Activated CD4-positive, alpha-beta T cell treated with anti-CD3 and anti-CD28 coated beads for 36 hours (primary cell): ENCODE results near the gene OGG1. TPM values are rescaled to one million over a fixed set of nuclear protein-coding genes. Genes with fewer than 3 reads are reported as not detected.
A peak's percentile ranks its signal among the peaks of the same experiment; 100 is the strongest.

Source experiments
- ATAC-seq: fragments of 200-7000 bp; cut with Tn5 transposase; one replicate; pipeline ENCODE4 v1.10.0; 2021; ENCODE audit warnings: mild to moderate bottlenecking, moderate library complexity
- CTCF ChIA-PET: fragments of 350-600 bp; sonication (Branson Sonifier 250); formaldehyde crosslinking; loops from one replicate; lab custom pipeline; 2021; ENCODE audit warnings: antibody characterized with exemption; lab: Charles Lee
- POLR2A ChIA-PET: fragments of 350-600 bp; sonication (Branson Sonifier 250); formaldehyde crosslinking; loops from one replicate; lab custom pipeline; 2021; ENCODE audit warnings: antibody characterized with exemption, inconsistent platforms; lab: Charles Lee
- DNase-seq: peaks from one replicate; pipeline ENCODE4 v3.0.0-alpha.2; 2020
- H3K27ac Mint-ChIP-seq: one replicate; pipeline ENCODE4 v1.8.0; 2021; ENCODE audit warnings: mixed read lengths
- H3K27me3 Mint-ChIP-seq: one replicate; pipeline ENCODE4 v1.8.0; 2021; ENCODE audit warnings: mixed read lengths
- H3K36me3 Mint-ChIP-seq: one replicate; pipeline ENCODE4 v1.8.0; 2021; ENCODE audit warnings: low read depth, mixed read lengths
- H3K4me1 Mint-ChIP-seq: one replicate; pipeline ENCODE4 v1.8.0; 2021; ENCODE audit warnings: mixed read lengths
- H3K4me3 Mint-ChIP-seq: one replicate; pipeline ENCODE4 v1.8.0; 2021; ENCODE audit warnings: mild to moderate bottlenecking, moderate library complexity, mixed read lengths
- H3K9me3 Mint-ChIP-seq: one replicate; pipeline ENCODE4 v1.8.0; 2021; ENCODE audit warnings: low read depth, mixed read lengths
- intact Hi-C, 2 experiments: fragments of 100-400 bp; cut with DNase I in 1 of 2; cut with micrococcal nuclease in 1 of 2; formaldehyde crosslinking; loops; one replicate each; pipeline versions ENCODE4 v1.14.2 to v1.15.1; 2022 to 2024; cut with DNase I, micrococcal nuclease
- total RNA-seq, 2 experiments: library from RNA; stranded (reverse); gene quantifications; one replicate each; pipeline ENCODE4 v1.2.3, GENCODE V29; 2021

OGG1 gene
- total RNA-seq, 2 experiments from 2014 or later: 36.4 to 61.6 TPM

DNA sequence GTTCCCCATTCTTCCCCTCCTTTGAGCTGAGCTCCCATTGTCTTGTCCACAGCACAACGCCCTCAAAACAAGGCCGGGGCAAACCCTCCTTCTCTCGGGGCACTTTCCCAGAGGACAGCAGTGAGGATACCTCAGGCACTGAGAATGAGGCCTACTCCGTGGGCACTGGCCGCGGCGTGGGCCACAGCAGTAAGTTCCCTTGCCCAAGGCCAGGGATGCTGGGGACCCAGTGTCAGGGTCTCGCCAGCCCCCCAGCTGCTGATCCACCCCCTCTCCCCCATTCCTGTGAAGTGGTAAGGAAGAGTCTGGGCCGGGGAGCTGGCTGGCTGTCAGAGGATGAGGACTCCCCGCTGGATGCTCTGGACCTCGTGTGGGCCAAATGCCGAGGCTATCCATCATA is 4.2 kb upstream of the OGG1 start:
- Mint-ChIP-seq H3K27me3 (no peaks in the 10 kb centered on the region), H3K27ac (no peak overlapping the region), H3K36me3 (peaks cover 70% of the 10 kb centered on the region), H3K4me3 (no peak overlapping the region), H3K9me3 (no peaks in the 10 kb centered on the region), H3K4me1 (peaks cover 20% of the 10 kb centered on the region)
- DNase-seq: no peak
- POLR2A ChIA-PET: no interaction called here
- no peak for ATAC-seq
- intact Hi-C loops: no loop called here
- CTCF ChIA-PET: interaction anchor here (0.6 kb wide), 1 partner anchor 30 kb away, joined by 5 read pairs; no protein-coding TSS in a partner anchor

DNA sequence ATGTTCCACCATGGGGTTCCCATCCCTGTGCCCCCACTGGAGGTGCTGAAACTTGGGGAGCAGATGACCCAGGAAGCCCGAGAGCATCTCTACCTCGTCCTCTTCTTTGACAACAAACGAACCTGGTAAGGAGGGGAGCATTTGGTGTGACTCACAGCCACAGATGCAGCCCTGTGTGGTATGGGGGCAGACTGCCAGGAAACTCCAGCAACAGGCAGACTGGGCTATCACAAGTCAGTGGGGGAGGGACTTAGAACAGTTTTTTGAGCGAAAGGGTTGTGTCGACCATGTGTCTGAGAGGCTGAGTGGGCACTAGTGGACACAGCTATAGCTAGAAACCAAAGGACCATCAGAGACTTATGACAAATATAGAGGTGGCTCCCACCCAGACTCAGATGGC is 3.4 kb upstream of the OGG1 start:
- Mint-ChIP-seq H3K36me3 (peaks cover 67% of the 10 kb centered on the region), H3K4me1 (peaks cover 26% of the 10 kb centered on the region), H3K4me3 (no peak overlapping the region), H3K27ac (peak overlapping the region; percentile 55), H3K27me3 (no peaks in the 10 kb centered on the region), H3K9me3 (no peaks in the 10 kb centered on the region)
- ATAC-seq: no peak
- POLR2A ChIA-PET: no interaction called here
- no peak for DNase-seq
- intact Hi-C loops: no loop called here
- CTCF ChIA-PET: interaction anchor here (0.6 kb wide), 1 partner anchor 62 kb away, joined by 3 read pairs; no protein-coding TSS in a partner anchor

DNA sequence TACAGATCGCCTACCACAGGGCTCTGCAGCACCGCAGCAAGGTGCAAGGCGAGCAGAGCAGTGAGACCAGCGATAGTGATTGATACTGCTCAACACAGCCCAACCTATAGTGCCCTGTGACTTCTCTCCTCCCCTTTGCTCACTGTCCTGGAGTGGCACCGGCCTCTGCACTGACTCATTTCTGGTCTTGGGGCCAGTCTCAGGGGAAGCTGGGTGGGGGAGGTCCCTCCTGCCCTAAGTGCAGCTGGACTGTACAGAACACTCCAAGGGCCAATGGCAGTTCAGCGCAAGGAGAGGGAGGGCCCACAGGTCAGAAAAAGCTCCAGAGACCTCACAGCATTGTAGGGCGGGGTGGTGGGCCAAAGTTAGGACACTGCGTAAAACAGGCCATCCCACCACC is 2.5 kb upstream of the OGG1 start:
- ChIA-PET POLR2A (no interaction called here), CTCF (no interaction called here)
- H3K9me3 Mint-ChIP-seq: no peaks in the 10 kb centered on the region
- ATAC-seq: no peak
- intact Hi-C loops: no loop called here
- H3K27me3 Mint-ChIP-seq: no peaks in the 10 kb centered on the region
- peaks cover 35% of the 10 kb centered on the region for H3K4me1 Mint-ChIP-seq
- peaks cover 70% of the 10 kb centered on the region for H3K36me3 Mint-ChIP-seq
- no peak for DNase-seq
- H3K4me3 Mint-ChIP-seq: no peak overlapping the region
- peak overlapping the region; percentile 55 for H3K27ac Mint-ChIP-seq

DNA sequence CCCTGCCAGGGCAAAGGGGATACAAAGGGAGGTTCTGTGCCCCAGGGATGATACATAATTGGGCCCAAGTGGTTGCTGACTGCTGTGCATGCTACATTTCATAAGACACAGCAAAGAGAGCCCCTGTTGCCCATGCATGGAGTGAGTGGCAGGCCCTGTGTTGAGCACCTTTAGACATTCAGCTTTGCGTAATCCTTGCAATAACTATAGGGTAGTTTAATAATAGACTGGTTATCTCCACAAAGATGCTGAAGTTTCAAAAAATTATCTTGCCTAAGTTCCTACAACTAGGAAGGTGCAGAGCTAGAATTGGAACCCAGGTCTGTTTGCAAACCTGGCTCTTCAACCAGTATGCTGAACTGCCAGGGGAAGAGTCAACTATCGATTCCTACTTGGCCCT is 1.7 kb upstream of the OGG1 start:
- POLR2A ChIA-PET: interaction anchor here (2.7 kb wide), 1 partner anchor 15 kb away, joined by 11 read pairs; no protein-coding TSS in a partner anchor
- H3K4me3 Mint-ChIP-seq: no peak overlapping the region

DNA sequence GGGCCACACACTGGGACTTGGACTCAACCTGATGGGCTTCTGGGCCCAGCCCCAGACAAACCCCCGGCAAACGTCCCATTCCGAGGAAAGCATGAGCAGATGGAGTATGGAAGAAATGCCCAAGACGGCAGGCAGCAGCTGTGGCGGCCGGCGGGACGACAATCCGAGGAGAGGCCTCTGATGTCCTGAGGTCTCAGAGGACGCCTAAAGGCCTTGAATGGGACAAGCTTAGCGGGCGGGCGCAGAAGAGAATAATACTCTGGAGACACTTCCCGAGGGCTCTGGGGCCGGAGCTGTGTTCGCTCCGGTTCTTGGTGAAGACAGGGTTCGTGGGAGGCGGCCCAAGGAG is 482 bp upstream of the OGG1 start:
- H3K9me3 Mint-ChIP-seq: no peaks in the 10 kb centered on the region
- POLR2A ChIA-PET: interaction anchor here (0.9 to 2.7 kb wide), 4 partner anchors 17 to 145 kb away, joined by 3 to 11 read pairs (median 4); partner anchors contain the start of genes ARPC4, CAMK1 and TADA3
- H3K27ac Mint-ChIP-seq: peak overlapping the region; percentile 91
- DNase-seq (no peak), ATAC-seq (no peak)
- CTCF ChIA-PET: interaction anchor here (0.7 to 4.2 kb wide), 5 partner anchors 17 to 246 kb away, joined by 3 to 20 read pairs (median 6); partner anchors contain the start of genes BRPF1 and CAMK1
- H3K4me1 Mint-ChIP-seq: peaks cover 39% of the 10 kb centered on the region
- H3K36me3 Mint-ChIP-seq: peaks cover 59% of the 10 kb centered on the region
- peak overlapping the region; percentile 87 for H3K4me3 Mint-ChIP-seq
- intact Hi-C loops: loop anchor here (1.0 kb wide), 4 partner anchors 18 to 184 kb away; partner anchors contain the start of genes BRPF1 (in 2 of the 2), CRELD1 (in 1 of the 2), MTMR14 (in 1 of the 2) and TADA3 (in 1 of the 2)
- H3K27me3 Mint-ChIP-seq: no peaks in the 10 kb centered on the region

More for the DNA sequence above, 1.7 kb upstream of the OGG1 start:
- no peaks in the 10 kb centered on the region for H3K27me3 Mint-ChIP-seq
- no peak for ATAC-seq
- CTCF ChIA-PET: interaction anchor here (0.7 to 1.2 kb wide), 2 partner anchors 15 to 21 kb away, joined by 3 to 7 read pairs; no protein-coding TSS in a partner anchor
- no peaks in the 10 kb centered on the region for H3K9me3 Mint-ChIP-seq
- DNase-seq: no peak
- peaks cover 64% of the 10 kb centered on the region for H3K36me3 Mint-ChIP-seq
- H3K4me1 Mint-ChIP-seq: peaks cover 35% of the 10 kb centered on the region
- intact Hi-C loops: no loop called here
- no peak overlapping the region for H3K27ac Mint-ChIP-seq

DNA sequence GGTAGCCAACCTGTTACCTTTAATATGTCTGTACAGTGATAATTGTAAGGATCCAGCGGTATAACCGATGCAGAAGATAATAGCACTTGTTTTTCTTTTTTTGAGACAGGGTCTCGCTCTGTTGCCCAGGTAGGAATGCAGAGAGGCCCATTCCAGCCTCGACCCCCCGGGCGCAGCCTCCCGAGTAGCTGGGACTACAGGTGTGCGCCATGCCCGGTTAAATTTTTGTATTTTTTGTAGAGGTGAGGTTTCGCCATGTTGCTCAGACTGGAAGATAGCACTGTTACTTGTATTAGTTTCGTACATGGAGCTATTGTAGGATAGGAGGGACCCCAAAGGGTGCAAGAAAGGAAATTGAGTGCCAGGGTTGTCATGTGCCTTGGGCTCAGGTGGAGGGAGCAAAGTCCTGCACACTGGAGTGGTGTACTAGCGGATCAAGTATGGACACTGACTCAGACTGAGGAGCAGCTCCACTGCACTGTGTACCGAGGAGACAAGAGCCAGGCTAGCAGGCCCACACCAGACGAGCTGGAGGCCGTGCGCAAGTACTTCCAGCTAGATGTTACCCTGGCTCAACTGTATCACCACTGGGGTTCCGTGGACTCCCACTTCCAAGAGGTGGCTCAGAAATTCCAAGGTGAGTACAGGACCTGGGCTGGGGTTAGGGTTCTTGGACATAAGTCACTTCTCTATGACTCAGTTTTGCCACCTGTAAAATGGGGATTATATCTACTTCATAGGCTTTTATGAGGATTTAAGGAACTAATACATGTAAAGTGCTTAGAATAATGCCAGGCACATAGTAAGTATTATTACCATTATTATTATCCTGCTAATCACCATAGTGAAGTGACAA is 1.0 kb downstream of the OGG1 start:
- intact Hi-C loops: loop anchor here (1.0 to 5.0 kb wide), 9 partner anchors 18 to 365 kb away; partner anchors contain the start of genes BRK1 (in 1 of the 2), CAMK1 (in 1 of the 2), FANCD2 (in 1 of the 2) and JAGN1 (in 1 of the 2)
- ATAC-seq (no peak), DNase-seq (peak; percentile 32)
- Mint-ChIP-seq H3K27ac (peak overlapping the region; percentile 91), H3K4me1 (peaks cover 49% of the 10 kb centered on the region), H3K9me3 (no peaks in the 10 kb centered on the region), H3K27me3 (no peaks in the 10 kb centered on the region), H3K4me3 (peak overlapping the region; percentile 87), H3K36me3 (peaks cover 59% of the 10 kb centered on the region)
- ChIA-PET POLR2A (interaction anchor here (0.6 to 2.7 kb wide), 4 partner anchors 14 to 102 kb away, joined by 3 to 11 read pairs (median 4); partner anchors contain the start of genes ARPC4 and MTMR14), CTCF (interaction anchor here (0.7 to 4.2 kb wide), 5 partner anchors 19 to 42 kb away, joined by 3 to 20 read pairs (median 5); partner anchors contain the start of genes ARPC4, BRPF1 and CAMK1)

DNA sequence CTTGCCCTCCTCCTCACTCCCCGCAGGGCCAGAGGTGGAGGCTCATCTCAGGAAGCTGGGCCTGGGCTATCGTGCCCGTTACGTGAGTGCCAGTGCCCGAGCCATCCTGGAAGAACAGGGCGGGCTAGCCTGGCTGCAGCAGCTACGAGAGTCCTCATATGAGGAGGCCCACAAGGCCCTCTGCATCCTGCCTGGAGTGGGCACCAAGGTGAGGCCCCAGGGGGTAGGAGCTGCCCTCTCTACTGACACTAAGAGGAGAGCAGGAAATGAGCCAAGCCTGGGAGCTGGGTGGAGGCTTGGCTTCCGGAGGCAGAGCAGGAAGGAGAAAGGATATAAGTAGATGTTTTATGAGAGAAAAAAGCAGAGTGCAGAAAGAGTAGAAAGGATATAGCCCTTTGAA is 4.9 kb downstream of the OGG1 start:
- peaks cover 30% of the 10 kb centered on the region for H3K4me1 Mint-ChIP-seq
- H3K4me3 Mint-ChIP-seq: peak overlapping the region; percentile 15
- intact Hi-C loops: loop anchor here in 1 of 2 experiments (5.0 kb wide), 1 partner anchor 357 kb away; the partner anchor contains the start of gene SETD5
- no peaks in the 10 kb centered on the region for H3K9me3 Mint-ChIP-seq
- H3K36me3 Mint-ChIP-seq: peaks cover 54% of the 10 kb centered on the region
- no peaks in the 10 kb centered on the region for H3K27me3 Mint-ChIP-seq
- peak overlapping the region; percentile 75 for H3K27ac Mint-ChIP-seq
- ChIA-PET CTCF (interaction anchor here (0.8 to 1.3 kb wide), 2 partner anchors 54 to 345 kb away, joined by 3 to 4 read pairs; no protein-coding TSS in a partner anchor), POLR2A (interaction anchor here (1.3 kb wide), 1 partner anchor 23 kb away, joined by 6 read pairs; no protein-coding TSS in a partner anchor)
- DNase-seq: no peak
- no peak for ATAC-seq

DNA sequence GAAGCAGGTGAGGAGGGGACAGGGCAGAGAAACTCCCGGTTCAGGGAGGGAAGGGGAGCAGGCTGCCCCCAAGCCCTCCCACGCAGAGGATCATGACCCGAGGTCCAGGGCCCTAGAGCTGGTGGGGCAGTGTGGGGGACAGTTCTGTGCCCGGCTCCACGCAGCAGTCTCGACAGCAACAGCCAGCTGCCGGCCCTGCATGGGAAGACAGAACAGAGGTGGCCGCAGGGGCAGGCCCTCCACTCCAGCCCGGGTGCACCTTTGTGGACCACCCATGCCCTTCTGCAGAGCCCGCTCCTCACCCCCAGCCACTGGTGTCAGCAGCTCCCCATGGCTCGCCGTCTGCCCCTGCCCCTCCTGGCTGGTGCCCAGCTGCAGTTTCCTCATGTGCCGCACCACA is 7.7 kb downstream of the OGG1 start:
- intact Hi-C loops: no loop called here
- ATAC-seq (no peak), DNase-seq (no peak)
- Mint-ChIP-seq H3K27ac (no peak overlapping the region), H3K9me3 (no peaks in the 10 kb centered on the region), H3K4me1 (peaks cover 15% of the 10 kb centered on the region), H3K36me3 (peaks cover 55% of the 10 kb centered on the region), H3K4me3 (no peak overlapping the region), H3K27me3 (no peaks in the 10 kb centered on the region)
- POLR2A ChIA-PET: no interaction called here
- CTCF ChIA-PET: interaction anchor here (0.7 kb wide), 1 partner anchor 435 kb away, joined by 3 read pairs; no protein-coding TSS in a partner anchor

DNA sequence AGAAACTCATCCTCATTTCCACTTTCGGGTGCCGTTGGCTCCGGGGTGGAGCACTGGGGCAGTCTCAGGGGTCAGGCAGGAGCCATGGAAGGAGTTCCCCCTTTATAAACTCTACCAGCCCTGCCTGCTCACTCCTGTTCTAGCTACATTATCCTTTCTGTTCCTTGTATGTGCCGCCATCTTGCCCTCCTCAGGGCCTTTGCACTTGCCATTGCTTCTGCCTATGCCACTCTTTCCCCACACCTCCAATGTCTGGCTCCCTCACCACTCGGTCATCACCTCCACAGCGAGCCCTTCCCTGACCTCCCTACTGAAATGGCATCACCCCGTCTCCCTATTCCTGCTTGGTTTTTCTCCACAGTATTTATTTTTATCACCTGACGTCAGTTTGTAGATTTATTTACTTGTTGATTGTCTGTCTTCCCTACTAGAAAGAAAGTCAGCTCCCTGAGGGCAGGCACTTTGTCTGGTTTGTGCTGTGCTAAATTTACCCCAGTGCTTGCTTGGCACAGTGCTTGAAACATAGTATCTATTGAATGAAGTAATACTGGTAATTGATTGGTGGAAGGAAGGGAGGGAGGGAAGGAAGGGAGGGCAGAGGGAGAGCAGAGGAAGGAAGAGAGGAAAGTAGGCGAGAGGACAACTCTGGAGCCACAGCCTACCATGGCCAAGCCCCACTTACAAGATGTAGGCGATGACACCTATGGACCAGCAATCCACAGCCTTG is 11.2 kb downstream of the OGG1 start:
- ChIA-PET CTCF (interaction anchor here (0.6 kb wide), 1 partner anchor 750 kb away, joined by 3 read pairs; no protein-coding TSS in a partner anchor), POLR2A (no interaction called here)
- Mint-ChIP-seq H3K4me3 (no peak overlapping the region), H3K4me1 (peaks cover 2% of the 10 kb centered on the region), H3K36me3 (peaks cover 59% of the 10 kb centered on the region), H3K27me3 (no peaks in the 10 kb centered on the region), H3K27ac (peak overlapping the region; percentile 3), H3K9me3 (no peaks in the 10 kb centered on the region)
- no peak for ATAC-seq
- intact Hi-C loops: no loop called here
- DNase-seq: no peak

DNA sequence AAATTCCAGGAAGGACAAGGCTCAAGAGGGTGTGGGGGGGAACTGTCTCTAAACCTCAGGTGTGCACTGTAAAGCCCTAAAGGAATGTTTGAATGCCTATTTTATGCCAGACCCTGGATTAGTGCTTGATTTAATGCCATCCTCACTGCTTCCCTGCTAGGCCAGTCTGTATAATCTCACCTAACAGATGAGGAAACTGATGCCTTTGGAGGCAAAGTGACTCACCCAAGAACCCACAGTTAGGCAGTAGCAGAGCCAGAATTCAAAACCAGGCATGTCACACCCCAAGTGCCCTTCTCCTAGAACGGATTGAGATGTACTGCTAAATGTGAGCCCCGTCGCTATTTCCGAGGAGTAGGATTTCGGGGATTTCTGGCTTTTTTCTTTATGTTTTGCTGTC is 12.2 kb downstream of the OGG1 start:
- Mint-ChIP-seq H3K9me3 (no peaks in the 10 kb centered on the region), H3K4me1 (peaks cover 2% of the 10 kb centered on the region), H3K36me3 (peaks cover 52% of the 10 kb centered on the region), H3K4me3 (no peak overlapping the region), H3K27me3 (no peaks in the 10 kb centered on the region), H3K27ac (no peak overlapping the region)
- no peak for DNase-seq
- CTCF ChIA-PET: no interaction called here
- POLR2A ChIA-PET: no interaction called here
- no peak for ATAC-seq
- intact Hi-C loops: no loop called here
